PFSK-1 (cell line): ENCODE measurements around the gene FUT8.

Experiments used
- FOXP2 ChIP-seq: optimal IDR thresholded peaks from 2 replicates; pipeline ENCODE3; 2011; ENCODE audit warnings: borderline replicate concordance, control low read depth, inconsistent platforms; ENCODE audit not compliant: insufficient read depth; ENCODE audit errors: extremely low read length, extremely low read depth
- POLR2AphosphoS5 ChIP-seq: IDR thresholded peaks from 2 replicates; pipeline ENCODE4 v1.6.1; 2012; ENCODE audit warnings: low read depth, mild to moderate bottlenecking, control low read depth, low read length, moderate library complexity
- SIN3A ChIP-seq: IDR thresholded peaks from 2 replicates; pipeline ENCODE4 v1.6.1; 2012; ENCODE audit warnings: mild to moderate bottlenecking, low read length, moderate library complexity, borderline replicate concordance; ENCODE audit not compliant: insufficient read depth
- TAF1 ChIP-seq: IDR thresholded peaks from 2 replicates; pipeline ENCODE4 v1.6.1; 2012; ENCODE audit warnings: low read length, control low read depth, borderline replicate concordance; ENCODE audit not compliant: insufficient read depth
- TF ChIP-seq, protein P1 (sequence below), 2 experiments: IDR thresholded peaks; 2 replicates each; pipeline versions ENCODE4 v1.6.1 to v1.8.0; 2011 to 2012; ENCODE audit warnings: low read depth in 2 of 2, low read length in 2 of 2, control low read depth in 1 of 2, inconsistent platforms in 1 of 2, mild to moderate bottlenecking in 1 of 2, moderate library complexity in 1 of 2; ENCODE audit not compliant: insufficient read depth in 1 of 2

Gene FUT8

GRCh38 chr14:65620195-65620594 lies 207.7 kb downstream of the FUT8 start:
- TF ChIP-seq, protein P1, sequence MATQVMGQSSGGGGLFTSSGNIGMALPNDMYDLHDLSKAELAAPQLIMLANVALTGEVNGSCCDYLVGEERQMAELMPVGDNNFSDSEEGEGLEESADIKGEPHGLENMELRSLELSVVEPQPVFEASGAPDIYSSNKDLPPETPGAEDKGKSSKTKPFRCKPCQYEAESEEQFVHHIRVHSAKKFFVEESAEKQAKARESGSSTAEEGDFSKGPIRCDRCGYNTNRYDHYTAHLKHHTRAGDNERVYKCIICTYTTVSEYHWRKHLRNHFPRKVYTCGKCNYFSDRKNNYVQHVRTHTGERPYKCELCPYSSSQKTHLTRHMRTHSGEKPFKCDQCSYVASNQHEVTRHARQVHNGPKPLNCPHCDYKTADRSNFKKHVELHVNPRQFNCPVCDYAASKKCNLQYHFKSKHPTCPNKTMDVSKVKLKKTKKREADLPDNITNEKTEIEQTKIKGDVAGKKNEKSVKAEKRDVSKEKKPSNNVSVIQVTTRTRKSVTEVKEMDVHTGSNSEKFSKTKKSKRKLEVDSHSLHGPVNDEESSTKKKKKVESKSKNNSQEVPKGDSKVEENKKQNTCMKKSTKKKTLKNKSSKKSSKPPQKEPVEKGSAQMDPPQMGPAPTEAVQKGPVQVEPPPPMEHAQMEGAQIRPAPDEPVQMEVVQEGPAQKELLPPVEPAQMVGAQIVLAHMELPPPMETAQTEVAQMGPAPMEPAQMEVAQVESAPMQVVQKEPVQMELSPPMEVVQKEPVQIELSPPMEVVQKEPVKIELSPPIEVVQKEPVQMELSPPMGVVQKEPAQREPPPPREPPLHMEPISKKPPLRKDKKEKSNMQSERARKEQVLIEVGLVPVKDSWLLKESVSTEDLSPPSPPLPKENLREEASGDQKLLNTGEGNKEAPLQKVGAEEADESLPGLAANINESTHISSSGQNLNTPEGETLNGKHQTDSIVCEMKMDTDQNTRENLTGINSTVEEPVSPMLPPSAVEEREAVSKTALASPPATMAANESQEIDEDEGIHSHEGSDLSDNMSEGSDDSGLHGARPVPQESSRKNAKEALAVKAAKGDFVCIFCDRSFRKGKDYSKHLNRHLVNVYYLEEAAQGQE (IDR thresholded peaks at IDR 0.05; ENCODE audit: insufficient read depth in 1 of 2, low read depth in 2 of 2, low read length in 2 of 2): no peak
- TF ChIP-seq TAF1 (no peak), FOXP2 (no peak), POLR2AphosphoS5 (no peak), SIN3A (no peak)

DNA sequence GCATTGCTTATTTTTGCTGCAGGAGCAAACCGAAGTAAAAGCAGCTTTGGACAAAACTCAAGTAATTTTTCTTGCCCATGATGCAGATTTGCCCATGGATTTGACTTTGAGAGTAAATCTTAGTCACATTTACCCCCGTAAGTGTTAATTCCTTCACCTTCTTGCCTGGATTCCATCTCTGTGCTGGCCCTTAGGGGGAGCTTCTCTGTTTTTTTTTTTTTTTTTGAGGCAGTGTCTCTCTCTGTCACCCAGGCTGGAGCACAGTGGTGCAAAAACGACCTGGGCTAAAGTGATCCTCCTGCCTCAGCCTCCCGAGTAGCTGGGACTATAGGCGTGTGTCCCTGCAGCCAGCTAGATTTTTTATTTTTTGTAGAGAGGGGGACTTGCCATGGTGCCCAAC lies 210.2 kb downstream of the FUT8 start:
- TF ChIP-seq FOXP2 (no peak), SIN3A (no peak), TAF1 (no peak), POLR2AphosphoS5 (no peak)
- TF ChIP-seq, protein P1 (IDR thresholded peaks at IDR 0.05; ENCODE audit: insufficient read depth in 1 of 2, low read depth in 2 of 2, low read length in 2 of 2): no peak

DNA sequence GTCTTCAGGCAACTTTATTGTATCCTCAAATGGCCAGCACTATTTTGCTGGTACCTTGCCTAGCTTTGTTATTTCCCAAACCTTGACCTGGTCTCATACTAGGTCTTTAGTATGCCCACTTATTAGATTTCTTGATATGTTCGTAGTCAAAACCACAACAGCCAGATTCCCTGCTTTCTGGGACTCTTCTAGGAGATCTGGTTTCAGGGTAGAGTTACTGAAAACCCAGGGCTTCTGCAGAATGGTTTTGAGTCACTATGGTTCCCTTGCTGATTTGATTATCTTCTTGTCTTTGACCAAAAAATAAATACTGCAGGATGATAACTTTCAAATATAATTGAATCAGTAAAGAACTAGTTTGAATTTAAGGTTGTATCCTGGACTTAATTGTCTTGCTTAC lies 211.2 kb downstream of the FUT8 start:
- TF ChIP-seq FOXP2 (no peak), TAF1 (no peak), POLR2AphosphoS5 (no peak)

DNA sequence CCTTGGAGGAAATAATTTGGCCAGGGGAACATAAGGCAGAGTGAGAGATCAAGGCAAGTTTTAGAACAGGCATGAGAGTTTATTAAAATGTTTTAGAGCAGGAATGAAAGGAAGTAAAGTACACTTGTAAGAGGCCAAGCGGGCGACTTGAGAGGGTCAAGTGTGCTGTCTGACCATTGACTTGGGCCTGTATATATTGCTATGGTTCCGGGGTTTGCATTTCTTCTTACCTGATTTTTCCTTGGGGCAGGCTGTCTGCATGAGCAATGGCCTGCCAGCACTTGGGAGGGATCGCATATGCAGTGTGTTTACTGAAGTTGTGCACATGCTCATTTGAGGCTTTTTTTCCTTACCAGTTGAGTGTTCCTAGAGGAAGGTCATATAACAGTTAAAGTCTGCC lies 214.8 kb downstream of the FUT8 start:
- no peak for TF ChIP-seq POLR2AphosphoS5
- TF ChIP-seq FOXP2: no peak
- TF ChIP-seq, protein P1 (IDR thresholded peaks at IDR 0.05; ENCODE audit: insufficient read depth in 1 of 2, low read depth in 2 of 2, low read length in 2 of 2): no peak
- no peak for TF ChIP-seq SIN3A
- TF ChIP-seq TAF1: no peak

DNA sequence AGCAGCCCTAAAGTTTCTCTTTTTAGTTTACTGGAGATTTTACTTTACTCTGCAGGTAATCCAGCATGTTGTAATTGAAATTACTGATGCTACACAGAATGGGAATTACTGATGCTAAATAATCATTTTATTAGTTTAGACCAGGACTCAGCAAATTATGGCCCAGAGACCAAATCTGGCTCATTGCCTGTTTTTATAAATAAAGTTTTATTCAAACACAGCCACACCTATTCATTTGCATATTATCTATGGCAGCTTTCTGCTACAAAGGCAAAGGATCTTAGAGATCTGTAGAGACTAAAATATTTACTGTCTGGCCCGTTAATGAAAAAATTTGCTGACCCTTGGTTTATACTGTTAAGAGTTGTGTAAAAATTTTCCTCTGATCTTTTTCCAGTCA lies 216.1 kb downstream of the FUT8 start:
- TF ChIP-seq, protein P1 (IDR thresholded peaks at IDR 0.05; ENCODE audit: insufficient read depth in 1 of 2, low read depth in 2 of 2, low read length in 2 of 2): no peak
- TF ChIP-seq SIN3A (no peak), POLR2AphosphoS5 (no peak), FOXP2 (no peak), TAF1 (no peak)
